ENCODE measurements around the gene SPATS1. TPM values are rescaled to one million over a fixed set of nuclear protein-coding genes. Genes with fewer than 3 reads are reported as not detected.

Gene SPATS1
- total RNA-seq, 2 experiments from 2014 or later = not detected

GRCh38 chr6:44387346-44388134 lies 45.1 kb downstream of the SPATS1 start, which contains the start of gene CDC5L:
Gene CDC5L, plus strand, starts transcription at chr6:44387706. Its CDS starts 118 bp downstream, at chr6:44387824.
- ChIA-PET CTCF (interaction anchor here (0.5 to 1.4 kb wide), 4 partner anchors 10 to 285 kb away, joined by 3 to 4 read pairs (median 3); partner anchors contain the start of gene AARS2), POLR2A (interaction anchor here (0.9 to 2.2 kb wide), 15 partner anchors 8 to 990 kb away, joined by 3 to 9 read pairs (median 5); partner anchors contain the start of genes AARS2, HSP90AB1 and SUPT3H)
- Mint-ChIP-seq H3K4me1 (peaks cover 42% of the 10 kb centered on the region), H3K27ac (peak within 1 kb of the TSS; percentile 97), H3K4me3 (peak within 1 kb of the TSS; percentile 99), H3K36me3 (ENCODE audit: low read depth) (peaks cover 38% of the 10 kb centered on the region), H3K9me3 (no peaks in the 10 kb centered on the region), H3K27me3 (peaks cover 7% of the 10 kb centered on the region)
- peak; percentile 94 for DNase-seq

- H3K27me3 Mint-ChIP-seq = peaks cover 6% of the 10 kb centered on the region
- peaks cover 42% of the 10 kb centered on the region for H3K4me1 Mint-ChIP-seq
- peak overlapping the region; percentile 99 for H3K4me3 Mint-ChIP-seq
- no peak for DNase-seq
- H3K9me3 Mint-ChIP-seq = no peaks in the 10 kb centered on the region
- POLR2A ChIA-PET = interaction anchor here (1.1 to 2.2 kb wide), 12 partner anchors 8 to 990 kb away, joined by 3 to 9 read pairs (median 6); partner anchors contain the start of genes AARS2, HSP90AB1 and SUPT3H
- CTCF ChIA-PET = interaction anchor here (0.8 to 1.2 kb wide), 2 partner anchors 10 to 41 kb away, joined by 3 read pairs; no protein-coding TSS in a partner anchor
- peak overlapping the region; percentile 97 for H3K27ac Mint-ChIP-seq
- H3K36me3 Mint-ChIP-seq (ENCODE audit: low read depth) = peaks cover 42% of the 10 kb centered on the region
Observed at GRCh38 chr6:44388135-44388487, 45.7 kb downstream of the SPATS1 start.

- Mint-ChIP-seq H3K27me3 (peaks cover 4% of the 10 kb centered on the region), H3K36me3 (ENCODE audit: low read depth) (peaks cover 48% of the 10 kb centered on the region), H3K4me3 (peak overlapping the region; percentile 99), H3K27ac (peak overlapping the region; percentile 46), H3K9me3 (no peaks in the 10 kb centered on the region), H3K4me1 (peaks cover 42% of the 10 kb centered on the region)
- POLR2A ChIA-PET = interaction anchor here (1.5 to 2.0 kb wide), 2 partner anchors 9 to 20 kb away, joined by 5 to 7 read pairs; no protein-coding TSS in a partner anchor
- DNase-seq = no peak
- CTCF ChIA-PET = no interaction called here
Observed at GRCh38 chr6:44388887-44389286, 46.4 kb downstream of the SPATS1 start.

GRCh38 chr6:44390158-44390683 lies 47.8 kb downstream of the SPATS1 start:
- DNase-seq = no peak
- CTCF ChIA-PET = no interaction called here
- Mint-ChIP-seq H3K27me3 (peaks cover 4% of the 10 kb centered on the region), H3K27ac (no peak overlapping the region), H3K4me1 (peaks cover 44% of the 10 kb centered on the region), H3K4me3 (peak overlapping the region; percentile 6), H3K36me3 (ENCODE audit: low read depth) (peaks cover 58% of the 10 kb centered on the region), H3K9me3 (no peaks in the 10 kb centered on the region)
- POLR2A ChIA-PET = no interaction called here

Other genes with a start within 250 kb of the SPATS1 start
- gene MRPL14, start 215.2 kb upstream of the SPATS1 start, total RNA-seq = 10 to 100 TPM; 36.0 to 39.0 TPM
- 10 to 100 TPM; 14.7 to 15.5 TPM for gene TMEM63B, start 215.1 kb upstream of the SPATS1 start, total RNA-seq
- under 1 TPM in 1 of 2 experiments, not detected in 1; 0.13 TPM for gene CAPN11, start 183.8 kb upstream of the SPATS1 start, total RNA-seq
- not detected for gene MYMX, start 125.7 kb upstream of the SPATS1 start, total RNA-seq
- 10 to 100 TPM; 24.8 to 25.4 TPM for gene SLC29A1, start 119.1 kb upstream of the SPATS1 start, total RNA-seq
- 100 to 1,000 TPM; 478 to 479 TPM for gene HSP90AB1, start 95.5 kb upstream of the SPATS1 start, total RNA-seq
- 10 to 100 TPM; 35.8 to 37.2 TPM for gene SLC35B2, start 85.1 kb upstream of the SPATS1 start, total RNA-seq
- gene NFKBIE, start 77.1 kb upstream of the SPATS1 start, total RNA-seq = 10 to 100 TPM; 20.8 to 21.7 TPM
- not detected for gene TMEM151B, start 72.2 kb upstream of the SPATS1 start, total RNA-seq
- 10 to 100 TPM; 14.8 to 15.0 TPM for gene AARS2, start 29.3 kb upstream of the SPATS1 start, total RNA-seq
- 10 to 100 TPM; 23.8 to 24.2 TPM for gene CDC5L, start 45.1 kb downstream of the SPATS1 start, total RNA-seq

Data from activated CD4-positive, alpha-beta memory T cell treated with anti-CD3 and anti-CD28 coated beads, Interleukin-2, amount 10 ng/mL, durations not matched to agents 7 days and 5 days (primary cell).